Endometrial microvascular endothelial cells (primary cell): ENCODE measurements around the gene KIF18B. TPM values are rescaled to one million over a fixed set of nuclear protein-coding genes. Genes with fewer than 3 reads are reported as not detected.

Experiments used
- in situ Hi-C: cut with HindIII; loops from 2 replicates; pipeline ENCODE4 v1.10.0; 2017; ENCODE audit warnings: low sequenced_read_pairs, low pct_unique_long_range_greater_than_20kb; ENCODE audit errors: inconsistent ontology term
- total RNA-seq: library from RNA; depleted of rRNA; stranded (reverse); fragments of >200 nt; gene quantifications from one replicate; pipeline ENCODE4 v1.2.3, GENCODE V29; 2015; ENCODE audit errors: inconsistent ontology term

KIF18B gene
- total RNA-seq, 1 donor from 2014 or later = 30.1 TPM

DNA sequence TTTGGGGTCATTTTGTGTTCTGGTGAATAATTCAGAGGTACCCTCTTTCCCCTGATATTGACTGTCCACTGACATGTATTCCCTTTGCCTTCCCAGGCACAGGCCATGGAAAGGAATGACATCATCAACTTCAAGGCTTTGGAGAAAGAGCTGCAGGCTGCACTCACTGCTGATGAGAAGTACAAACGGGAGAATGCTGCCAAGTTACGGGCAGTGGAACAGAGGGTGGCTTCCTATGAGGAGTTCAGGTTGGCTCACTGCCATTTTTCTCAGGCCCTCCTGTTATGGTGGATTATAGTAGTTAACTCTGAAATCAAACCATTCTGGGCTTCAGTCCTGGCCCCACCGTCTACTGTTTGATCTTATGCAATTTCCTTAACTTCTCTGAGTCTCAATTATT lies 46.7 kb downstream of the KIF18B start:
- in situ Hi-C loops = no loop called here

- in situ Hi-C loops = no loop called here
Measured at GRCh38 chr17:44899074-44899782, 48.3 kb downstream of the KIF18B start, which contains the start of gene EFTUD2. TSS of gene EFTUD2 (minus strand) at chr17:44899445. CDS start at chr17:44894521, 4,924 bp downstream.

DNA sequence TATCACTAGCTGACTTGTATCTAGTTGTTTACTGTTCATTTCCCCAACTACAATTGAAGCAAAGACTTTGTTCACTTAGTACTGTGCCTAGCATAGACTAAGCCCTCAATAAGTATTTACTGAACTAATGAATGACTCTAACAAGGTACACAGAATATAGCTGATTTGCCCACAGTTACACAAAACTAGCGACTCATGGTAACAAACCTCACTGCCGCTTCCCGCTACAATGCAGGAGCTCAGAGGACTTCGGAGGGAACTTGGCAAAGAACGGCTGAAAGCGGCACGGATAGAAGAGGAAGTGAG lies 48.9 kb downstream of the KIF18B start:
- in situ Hi-C loops = no loop called here

DNA sequence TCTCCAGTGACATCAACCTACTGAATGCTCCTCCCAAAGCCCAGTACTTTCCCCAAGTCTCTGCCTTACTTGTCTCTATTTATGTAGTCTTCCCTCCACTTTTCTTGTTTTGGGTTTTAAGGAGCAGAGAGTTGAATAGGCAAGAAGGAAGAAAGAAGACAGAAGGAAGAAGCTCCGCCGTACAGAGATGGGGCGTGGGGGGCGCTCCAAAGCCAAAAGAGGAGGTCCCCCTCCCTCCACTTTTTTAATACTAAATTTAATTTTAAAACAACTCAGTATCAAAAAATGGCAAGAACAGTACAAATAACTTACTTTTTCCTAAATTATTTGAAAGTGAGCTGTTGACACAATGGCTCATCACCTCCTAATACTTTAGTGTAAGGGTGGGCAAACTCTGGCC lies 52.9 kb downstream of the KIF18B start:
- in situ Hi-C loops = no loop called here

GRCh38 chr17:44892250-44892649 lies 55.3 kb downstream of the KIF18B start:
- in situ Hi-C loops = no loop called here

GRCh38 chr17:44889003-44889402 lies 58.6 kb downstream of the KIF18B start:
- in situ Hi-C loops = no loop called here

DNA sequence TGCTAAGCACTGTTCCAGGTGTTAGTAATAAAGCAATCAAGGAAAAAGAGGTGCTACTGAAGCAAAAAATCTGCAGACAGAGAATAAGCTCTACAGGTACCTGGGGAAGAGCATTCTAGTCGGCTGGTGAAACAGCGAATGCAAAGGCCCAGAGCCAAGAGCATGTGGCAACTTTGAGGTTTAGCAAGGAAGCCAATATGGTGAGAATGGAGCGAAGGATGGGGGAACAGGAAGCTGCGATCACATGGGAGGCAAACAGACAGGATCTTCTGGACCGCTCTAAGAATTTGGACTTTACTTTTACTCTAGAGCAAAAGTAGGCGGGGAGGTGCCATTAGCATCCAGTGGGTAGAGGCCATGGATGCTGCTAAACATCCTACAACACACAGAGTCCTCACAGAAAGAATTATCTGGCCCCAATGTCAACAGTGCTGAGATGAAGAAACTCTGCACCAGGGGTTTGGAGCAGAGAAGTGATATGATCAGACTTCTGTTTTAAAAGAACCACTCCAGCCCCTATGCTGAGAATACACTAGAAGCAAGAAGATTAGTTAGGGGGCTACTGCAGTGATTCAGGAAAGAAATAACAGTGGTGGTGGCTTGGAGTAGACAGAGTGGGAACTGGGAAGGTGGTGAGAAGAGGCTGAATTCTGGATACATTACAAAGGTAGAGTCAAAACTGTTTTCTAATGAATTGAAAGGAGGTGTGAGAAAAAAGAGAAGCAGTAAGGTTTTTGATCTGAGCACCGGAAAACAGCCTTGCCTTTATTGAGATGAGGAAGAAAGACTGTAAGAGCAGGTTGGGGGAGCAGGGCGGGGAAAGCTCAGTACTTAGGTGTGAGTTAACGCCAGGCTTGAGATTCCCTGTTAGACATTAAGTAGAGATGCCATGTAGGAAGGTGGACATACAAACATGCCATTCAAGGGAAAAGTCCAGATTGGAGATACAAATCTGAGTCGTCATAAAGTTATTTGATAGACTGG lies 59.3 kb downstream of the KIF18B start:
- in situ Hi-C loops = no loop called here

GRCh38 chr17:44887016-44887415 lies 60.6 kb downstream of the KIF18B start:
- in situ Hi-C loops = no loop called here

- in situ Hi-C loops = no loop called here
Measured at GRCh38 chr17:44884941-44885340, 62.6 kb downstream of the KIF18B start.

DNA sequence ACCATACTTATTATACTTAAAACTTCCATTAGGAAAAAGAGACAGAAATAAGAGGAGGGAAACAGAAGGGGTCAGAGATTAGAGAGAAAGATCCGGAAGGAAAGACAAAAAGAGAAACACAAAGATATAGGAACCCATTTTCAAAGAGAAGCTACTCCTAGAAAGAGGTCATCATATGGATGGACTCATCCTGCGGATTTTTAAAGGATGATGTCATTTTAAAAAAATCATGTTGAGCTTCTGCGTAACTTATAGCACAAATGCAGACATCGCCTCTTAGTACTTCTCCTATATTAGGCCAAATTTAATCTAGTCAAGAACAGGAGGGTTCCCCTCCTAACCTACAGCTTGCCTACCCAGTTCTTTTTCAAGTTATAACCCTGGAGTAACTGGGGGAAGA lies 66.4 kb downstream of the KIF18B start:
- in situ Hi-C loops = no loop called here

GRCh38 chr17:44880062-44880461 lies 67.5 kb downstream of the KIF18B start:
- in situ Hi-C loops = no loop called here

DNA sequence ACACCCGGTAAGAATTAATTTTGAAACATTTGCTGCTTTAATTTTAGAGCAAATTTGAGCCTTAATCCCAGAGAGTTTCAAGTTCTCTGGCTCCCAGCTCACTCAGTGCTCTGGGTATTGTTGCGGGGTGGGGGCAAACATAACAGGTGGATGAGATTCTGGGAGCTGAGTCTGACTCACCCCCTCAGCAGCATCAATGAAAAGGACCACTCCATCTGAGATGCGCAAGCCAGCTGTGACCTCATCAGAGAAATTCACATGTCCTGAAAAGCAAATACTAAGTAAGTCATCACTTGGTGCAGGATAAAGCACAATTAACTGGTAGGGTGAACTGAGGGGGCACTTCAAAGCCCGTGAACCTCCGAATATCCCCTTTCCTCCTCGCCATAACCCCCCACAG lies 68.2 kb downstream of the KIF18B start:
- in situ Hi-C loops = no loop called here

- in situ Hi-C loops = no loop called here
Measured at GRCh38 chr17:44878627-44879221, 68.8 kb downstream of the KIF18B start.

DNA sequence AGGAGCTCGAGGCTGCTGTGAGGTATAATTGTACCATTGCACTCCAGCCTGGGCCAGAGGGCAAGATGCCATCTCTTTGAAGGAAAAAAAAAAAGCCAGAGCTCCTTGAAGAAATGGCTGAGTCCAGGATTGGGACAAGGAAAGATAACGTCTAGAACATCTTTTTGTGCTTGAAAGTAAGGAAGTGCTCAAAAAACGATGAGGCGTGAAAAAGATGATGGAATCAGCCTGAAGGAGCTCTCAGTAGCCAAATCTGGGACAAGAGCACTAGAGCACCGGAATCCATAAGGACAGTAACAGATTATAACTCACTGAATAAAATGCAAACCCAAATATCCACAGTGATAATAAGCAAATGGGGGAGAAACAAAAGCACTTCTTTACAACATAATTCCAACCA lies 70.5 kb downstream of the KIF18B start:
- in situ Hi-C loops = no loop called here

GRCh38 chr17:44875761-44876160 lies 71.8 kb downstream of the KIF18B start:
- in situ Hi-C loops = no loop called here

Other genes with a start within 250 kb of the KIF18B start
- 12.8 TPM for gene DBF4B, start 239.1 kb downstream of the KIF18B start, total RNA-seq
- gene ADAM11, start 188.8 kb downstream of the KIF18B start, total RNA-seq = 0.19 TPM
- gene GJC1, start 117.5 kb downstream of the KIF18B start, total RNA-seq = 18.2 TPM
- gene HIGD1B, start 99.9 kb downstream of the KIF18B start, total RNA-seq = not detected
- gene EFTUD2, start 48.3 kb downstream of the KIF18B start, total RNA-seq = 122 TPM
- gene GFAP, start 32.3 kb downstream of the KIF18B start, total RNA-seq = not detected
- not detected for gene C1QL1, start 20.5 kb upstream of the KIF18B start, total RNA-seq
- 40.8 TPM for gene DCAKD, start 103.9 kb upstream of the KIF18B start, total RNA-seq
- 95.8 TPM for gene NMT1, start 113.5 kb upstream of the KIF18B start, total RNA-seq
- gene PLCD3, start 184.7 kb upstream of the KIF18B start, total RNA-seq = 16.2 TPM
- gene ACBD4, start 187.9 kb upstream of the KIF18B start, total RNA-seq = 17.4 TPM
- 15.4 TPM for gene HEXIM1, start 200.7 kb upstream of the KIF18B start, total RNA-seq
- 5.1 TPM for gene HEXIM2, start 214.1 kb upstream of the KIF18B start, total RNA-seq